Neural cell (in vitro differentiated cells): Measurements from ENCODE around the gene JAK2. TPM values are rescaled to one million over a fixed set of nuclear protein-coding genes. Genes with fewer than 3 reads are reported as not detected.

Experiments used
- H2AFZ ChIP-seq: fragments of 200-600, 300-800 bp; sonication (generic), shearing (Covaris generic); 2 replicates; pipeline ENCODE4 v1.6.0; 2014; ENCODE audit warnings: low read depth, mild to moderate bottlenecking, antibody characterized with exemption, low read length, moderate library complexity
- H3F3A ChIP-seq: fragments of 200-600 bp; shearing (Covaris generic); 2 replicates; pipeline ENCODE4 v1.6.1; 2016; ENCODE audit warnings: mild to moderate bottlenecking, moderate library complexity, mixed read lengths, antibody characterized with exemption, low read length; ENCODE audit not compliant: insufficient read depth, poor library complexity, severe bottlenecking
- H3K27ac ChIP-seq: fragments of 200-600, 300-800 bp; sonication (generic), shearing (Covaris generic); 2 replicates; pipeline ENCODE4 v1.5.1; 2014; ENCODE audit warnings: mild to moderate bottlenecking, low read length, moderate library complexity
- H3K27me3 ChIP-seq: fragments of 300-800, 200-600 bp; sonication (generic), shearing (Covaris generic); 2 replicates; pipeline ENCODE4 v1.6.0; 2014; ENCODE audit warnings: mild to moderate bottlenecking, low read depth, low read length, moderate library complexity; ENCODE audit not compliant: insufficient read depth
- H3K36me3 ChIP-seq: fragments of 300-800, 200-600 bp; sonication (generic), shearing (Covaris generic); 2 replicates; pipeline ENCODE4 v1.5.1; 2014; ENCODE audit warnings: mild to moderate bottlenecking, antibody characterized with exemption, low read length, moderate library complexity; ENCODE audit not compliant: insufficient read depth
- H3K4me2 ChIP-seq: fragments of 300-800, 200-600 bp; sonication (generic), shearing (Covaris generic); 2 replicates; pipeline ENCODE4 v1.6.0; 2014; ENCODE audit warnings: mild to moderate bottlenecking, low read length
- H3K4me3 ChIP-seq: fragments of 300-800, 200-600 bp; sonication (generic), shearing (Covaris generic); 2 replicates; pipeline ENCODE4 v1.5.1; 2014; ENCODE audit warnings: mild to moderate bottlenecking, low read length, moderate library complexity
- H3K79me2 ChIP-seq: fragments of 200-600 bp; shearing (Covaris generic); replicated peaks from 2 replicates; pipeline ENCODE4 v1.6.0; 2014; ENCODE audit warnings: mild to moderate bottlenecking, low read length, moderate library complexity; ENCODE audit not compliant: insufficient read depth
- H3K9ac ChIP-seq: fragments of 300-800, 200-600 bp; sonication (generic), shearing (Covaris generic); 2 replicates; pipeline ENCODE4 v1.6.1; 2016; ENCODE audit warnings: mild to moderate bottlenecking, low read length, mixed read lengths
- H3K9me2 ChIP-seq: fragments of 200-600 bp; shearing (Covaris generic); 2 replicates; pipeline ENCODE4 v1.6.1; 2016; ENCODE audit warnings: mild to moderate bottlenecking, low read length, mixed read lengths; ENCODE audit not compliant: insufficient read depth
- H3K9me3 ChIP-seq: fragments of 200-600, 300-800 bp; sonication (generic), shearing (Covaris generic); 2 replicates; pipeline ENCODE4 v1.6.1; 2016; ENCODE audit warnings: mild to moderate bottlenecking, mixed run types, low read length, moderate library complexity, mixed read lengths
- H4K20me1 ChIP-seq: fragments of 200-600 bp; shearing (Covaris generic); 2 replicates; pipeline ENCODE4 v1.6.1; 2016; ENCODE audit warnings: mild to moderate bottlenecking, mixed run types; ENCODE audit not compliant: insufficient read depth
- CTCF ChIP-seq: fragments of 450-650 bp; IDR thresholded peaks from 2 replicates; pipeline ENCODE4 v1.5.1; 2014; ENCODE audit warnings: antibody characterized with exemption, mild to moderate bottlenecking, moderate library complexity; ENCODE audit not compliant: poor library complexity, severe bottlenecking
- EP300 ChIP-seq: fragments of 450-650 bp; conservative IDR thresholded peaks from 2 replicates; pipeline ENCODE4 v1.6.1; 2014; ENCODE audit warnings: antibody characterized with exemption, mild to moderate bottlenecking, moderate library complexity; ENCODE audit not compliant: poor library complexity, severe bottlenecking
- EZH2 ChIP-seq: fragments of 200-600, 300-800 bp; shearing (Covaris generic), sonication (generic); IDR thresholded peaks from 2 replicates; pipeline ENCODE4 v1.6.1; 2014; ENCODE audit warnings: antibody characterized with exemption, low read length, borderline replicate concordance, mild to moderate bottlenecking; ENCODE audit not compliant: insufficient read depth, poor library complexity, severe bottlenecking
- MXI1 ChIP-seq: fragments of 450-650 bp; conservative IDR thresholded peaks from 2 replicates; pipeline ENCODE4 v1.6.1; 2014; ENCODE audit warnings: antibody characterized with exemption, mild to moderate bottlenecking; ENCODE audit not compliant: poor library complexity, severe bottlenecking
- POLR2AphosphoS5 ChIP-seq: IDR thresholded peaks from 2 replicates; pipeline ENCODE4 v1.6.1; 2012
- RAD21 ChIP-seq: fragments of 450-650 bp; conservative IDR thresholded peaks from 2 replicates; pipeline ENCODE4 v1.6.1; 2014; ENCODE audit warnings: antibody characterized with exemption, mild to moderate bottlenecking, moderate library complexity
- SMC3 ChIP-seq: fragments of 450-650 bp; conservative IDR thresholded peaks from 2 replicates; pipeline ENCODE4 v1.6.1; 2014; ENCODE audit warnings: antibody characterized with exemption, mild to moderate bottlenecking, moderate library complexity; ENCODE audit not compliant: poor library complexity
- TAF1 ChIP-seq: IDR thresholded peaks from 2 replicates; pipeline ENCODE4 v1.6.1; 2012; ENCODE audit warnings: low read depth
- polyA plus RNA-seq: library from polyadenylated mRNA; depleted of rRNA; stranded (reverse); fragments of >200 nt; gene quantifications from 2 replicates; pipeline ENCODE4 v1.2.3, GENCODE V29; 2014
- TF ChIP-seq, protein P1 (sequence below): IDR thresholded peaks from 2 replicates; pipeline ENCODE4 v1.6.1; 2012; ENCODE audit warnings: borderline replicate concordance

JAK2 gene
- polyA plus RNA-seq, 1 donor from 2014 or later = 19.7 TPM

- Histone ChIP-seq H3K4me3 (no peak overlapping the region), H4K20me1 (no peaks in the 10 kb centered on the region), H3K27me3 (no peaks in the 10 kb centered on the region), H3F3A (peaks cover 5% of the 10 kb centered on the region), H3K36me3 (no peaks in the 10 kb centered on the region), H2AFZ (no peak overlapping the region), H3K79me2 (no peaks in the 10 kb centered on the region), H3K9ac (no peak overlapping the region), H3K4me2 (no peak overlapping the region), H3K27ac (no peak overlapping the region), H3K9me3 (no peaks in the 10 kb centered on the region), H3K9me2 (no peaks in the 10 kb centered on the region)
- TF ChIP-seq SMC3 (no peak), CTCF (no peak), MXI1 (no peak), POLR2AphosphoS5 (no peak), EZH2 (no peak), EP300 (no peak), TAF1 (no peak), RAD21 (no peak)
- TF ChIP-seq, protein P1, sequence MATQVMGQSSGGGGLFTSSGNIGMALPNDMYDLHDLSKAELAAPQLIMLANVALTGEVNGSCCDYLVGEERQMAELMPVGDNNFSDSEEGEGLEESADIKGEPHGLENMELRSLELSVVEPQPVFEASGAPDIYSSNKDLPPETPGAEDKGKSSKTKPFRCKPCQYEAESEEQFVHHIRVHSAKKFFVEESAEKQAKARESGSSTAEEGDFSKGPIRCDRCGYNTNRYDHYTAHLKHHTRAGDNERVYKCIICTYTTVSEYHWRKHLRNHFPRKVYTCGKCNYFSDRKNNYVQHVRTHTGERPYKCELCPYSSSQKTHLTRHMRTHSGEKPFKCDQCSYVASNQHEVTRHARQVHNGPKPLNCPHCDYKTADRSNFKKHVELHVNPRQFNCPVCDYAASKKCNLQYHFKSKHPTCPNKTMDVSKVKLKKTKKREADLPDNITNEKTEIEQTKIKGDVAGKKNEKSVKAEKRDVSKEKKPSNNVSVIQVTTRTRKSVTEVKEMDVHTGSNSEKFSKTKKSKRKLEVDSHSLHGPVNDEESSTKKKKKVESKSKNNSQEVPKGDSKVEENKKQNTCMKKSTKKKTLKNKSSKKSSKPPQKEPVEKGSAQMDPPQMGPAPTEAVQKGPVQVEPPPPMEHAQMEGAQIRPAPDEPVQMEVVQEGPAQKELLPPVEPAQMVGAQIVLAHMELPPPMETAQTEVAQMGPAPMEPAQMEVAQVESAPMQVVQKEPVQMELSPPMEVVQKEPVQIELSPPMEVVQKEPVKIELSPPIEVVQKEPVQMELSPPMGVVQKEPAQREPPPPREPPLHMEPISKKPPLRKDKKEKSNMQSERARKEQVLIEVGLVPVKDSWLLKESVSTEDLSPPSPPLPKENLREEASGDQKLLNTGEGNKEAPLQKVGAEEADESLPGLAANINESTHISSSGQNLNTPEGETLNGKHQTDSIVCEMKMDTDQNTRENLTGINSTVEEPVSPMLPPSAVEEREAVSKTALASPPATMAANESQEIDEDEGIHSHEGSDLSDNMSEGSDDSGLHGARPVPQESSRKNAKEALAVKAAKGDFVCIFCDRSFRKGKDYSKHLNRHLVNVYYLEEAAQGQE = no peak
Observed at GRCh38 chr9:4979239-4979638, 5.8 kb upstream of the JAK2 start.

GRCh38 chr9:4980086-4980727 is 4.9 kb upstream of the JAK2 start:
- Histone ChIP-seq H2AFZ (no peak overlapping the region), H4K20me1 (no peaks in the 10 kb centered on the region), H3K79me2 (no peaks in the 10 kb centered on the region), H3K27ac (no peak overlapping the region), H3K36me3 (no peaks in the 10 kb centered on the region), H3K27me3 (no peaks in the 10 kb centered on the region), H3K9me2 (no peaks in the 10 kb centered on the region), H3K9me3 (no peaks in the 10 kb centered on the region), H3K4me3 (no peak overlapping the region), H3K9ac (no peak overlapping the region), H3K4me2 (no peak overlapping the region), H3F3A (peaks cover 9% of the 10 kb centered on the region)
- TF ChIP-seq EP300 = no peak
- TF ChIP-seq, protein P1 = no peak
- no peak for TF ChIP-seq RAD21
- no peak for TF ChIP-seq SMC3
- TF ChIP-seq EZH2 = no peak
- no peak for TF ChIP-seq CTCF
